ENCODE measurements around the gene GCLM. TPM values are rescaled to one million over a fixed set of nuclear protein-coding genes. Genes with fewer than 3 reads are reported as not detected.
"Not testable (repeated sequence)": the region's sequence is repeated elsewhere in the genome, so short reads cannot be mapped to it uniquely, and the experiment has no call there.

GCLM gene
- total and polyA plus RNA-seq, 2 donors (not counting 1 experiment from before 2014, with no cell fraction given): 1.7 to 10.7 TPM

- no peak overlapping the region for H3K4me3 Mint-ChIP-seq
- H2AFZ ChIP-seq (ENCODE audit: insufficient read depth, low read depth, low read length, poor library complexity, severe bottlenecking): no peak overlapping the region
- DNase-seq (no peak), ATAC-seq (ENCODE audit: low read depth) (no peak)
- no peaks in the 10 kb centered on the region for H3K4me1 Mint-ChIP-seq
- H3K79me2 ChIP-seq (ENCODE audit: control insufficient read depth, insufficient read depth, low read length): no peaks in the 10 kb centered on the region
- H3K4me1 ChIP-seq (ENCODE audit: control insufficient read depth in 2 of 2, insufficient read depth in 2 of 2, low read length in 2 of 2): no peaks in the 10 kb centered on the region
- H3K27me3 ChIP-seq (replicated peaks in 1 of 4; ENCODE audit: control extremely low read depth in 1 of 4, control insufficient read depth in 3 of 4, insufficient read depth in 4 of 4, low read length in 3 of 4): no peaks in the 10 kb centered on the region
- no peak overlapping the region for H3K4me2 ChIP-seq (replicated peaks; ENCODE audit: low read depth, low read length, poor library complexity, severe bottlenecking)
- no peaks in the 10 kb centered on the region for H3K9me3 Mint-ChIP-seq (ENCODE audit: insufficient read depth)
- no peaks in the 10 kb centered on the region for H4K20me1 ChIP-seq (ENCODE audit: control insufficient read depth, insufficient read depth, low read length, poor library complexity, severe bottlenecking)
- no peak overlapping the region for H3K9ac ChIP-seq (ENCODE audit: low read length)
- no peak overlapping the region for H3K27ac ChIP-seq (ENCODE audit: low read length in 2 of 2)
- POLR2A ChIA-PET: no interaction called here
- H3K27ac Mint-ChIP-seq: no peak overlapping the region
- no peaks in the 10 kb centered on the region for H3K27me3 Mint-ChIP-seq
- 100% methylated on average over 2 of the region's 5 CpGs for WGBS (ENCODE audit: insufficient coverage)
- intact Hi-C loops (cut with micrococcal nuclease): no loop called here
- H3K9me3 ChIP-seq (ENCODE audit: control extremely low read depth in 1 of 3, control insufficient read depth in 2 of 3, insufficient read depth in 1 of 3, low read length in 2 of 3): no peaks in the 10 kb centered on the region
- CTCF ChIA-PET: no interaction called here
- no peak for TF ChIP-seq CTCF (IDR thresholded peaks at IDR 0.05)
- no peak for TF ChIP-seq EZH2 (IDR thresholded peaks at IDR 0.05; ENCODE audit: borderline replicate concordance, insufficient read depth, low read depth, low read length, poor library complexity, severe bottlenecking)
- peaks cover 0 to 16% of the 10 kb centered on the region in 2 experiments for H3K36me3 ChIP-seq (replicated peaks in 1 of 2; ENCODE audit: control extremely low read depth in 1 of 2, control insufficient read depth in 1 of 2, extremely low read depth in 1 of 2, insufficient read depth in 2 of 2, low read length in 1 of 2)
- H3K4me3 ChIP-seq (ENCODE audit: control extremely low read depth in 1 of 5, extremely low read depth in 1 of 5, insufficient read depth in 1 of 5, low read depth in 2 of 5, low read length in 4 of 5): no peak overlapping the region
These were observed 44.0 kb downstream of the GCLM start for GRCh38 chr1:93865253-93865652.

GRCh38 chr1:93864175-93864574 is 45.1 kb downstream of the GCLM start:
- no peak overlapping the region for H3K4me3 ChIP-seq (ENCODE audit: control extremely low read depth in 1 of 5, extremely low read depth in 1 of 5, insufficient read depth in 1 of 5, low read depth in 2 of 5, low read length in 4 of 5)
- H3K27ac Mint-ChIP-seq: no peak overlapping the region
- CTCF ChIA-PET: no interaction called here

GRCh38 chr1:93857653-93858052 is 51.6 kb downstream of the GCLM start:
- H3K4me1 ChIP-seq (ENCODE audit: control insufficient read depth in 2 of 2, insufficient read depth in 2 of 2, low read length in 2 of 2); H3K27ac Mint-ChIP-seq; H3K9ac ChIP-seq (ENCODE audit: low read length); DNase-seq; H3K36me3 ChIP-seq (replicated peaks in 1 of 2; ENCODE audit: control extremely low read depth in 1 of 2, control insufficient read depth in 1 of 2, extremely low read depth in 1 of 2, insufficient read depth in 2 of 2, low read length in 1 of 2); H3K27ac ChIP-seq (ENCODE audit: low read length in 2 of 2); POLR2A ChIA-PET; H3K9me3 Mint-ChIP-seq (ENCODE audit: insufficient read depth); H3K4me1 Mint-ChIP-seq; H3K4me3 ChIP-seq (ENCODE audit: control extremely low read depth in 1 of 5, extremely low read depth in 1 of 5, insufficient read depth in 1 of 5, low read depth in 2 of 5, low read length in 4 of 5); H4K20me1 ChIP-seq (ENCODE audit: control insufficient read depth, insufficient read depth, low read length, poor library complexity, severe bottlenecking); H3K79me2 ChIP-seq (ENCODE audit: control insufficient read depth, insufficient read depth, low read length); H3K9me3 ChIP-seq (ENCODE audit: control extremely low read depth in 1 of 3, control insufficient read depth in 2 of 3, insufficient read depth in 1 of 3, low read length in 2 of 3); H3K4me3 Mint-ChIP-seq; H2AFZ ChIP-seq (ENCODE audit: insufficient read depth, low read depth, low read length, poor library complexity, severe bottlenecking); intact Hi-C loops (cut with micrococcal nuclease); H3K4me2 ChIP-seq (replicated peaks; ENCODE audit: low read depth, low read length, poor library complexity, severe bottlenecking); ATAC-seq (ENCODE audit: low read depth); H3K27me3 ChIP-seq (replicated peaks in 1 of 4; ENCODE audit: control extremely low read depth in 1 of 4, control insufficient read depth in 3 of 4, insufficient read depth in 4 of 4, low read length in 3 of 4); CTCF ChIA-PET: not testable (repeated sequence)
- peaks cover 14% of the 10 kb centered on the region for H3K27me3 Mint-ChIP-seq
- no CpG with 5 or more reads among the region's 3 CpGs for WGBS (ENCODE audit: insufficient coverage)

More at GRCh38 chr1:93864175-93864574, 45.1 kb downstream of the GCLM start:
- Mint-ChIP-seq H3K9me3 (ENCODE audit: insufficient read depth) (no peaks in the 10 kb centered on the region), H3K4me3 (no peak overlapping the region), H3K27me3 (no peaks in the 10 kb centered on the region), H3K4me1 (no peaks in the 10 kb centered on the region)
- intact Hi-C loops (cut with micrococcal nuclease): no loop called here
- no peaks in the 10 kb centered on the region for H3K9me3 ChIP-seq (ENCODE audit: control extremely low read depth in 1 of 3, control insufficient read depth in 2 of 3, insufficient read depth in 1 of 3, low read length in 2 of 3)
- H3K4me1 ChIP-seq (ENCODE audit: control insufficient read depth in 2 of 2, insufficient read depth in 2 of 2, low read length in 2 of 2): no peaks in the 10 kb centered on the region
- DNase-seq: no peak
- no peak for ATAC-seq (ENCODE audit: low read depth)
- POLR2A ChIA-PET: no interaction called here
- H3K27me3 ChIP-seq (replicated peaks in 1 of 4; ENCODE audit: control extremely low read depth in 1 of 4, control insufficient read depth in 3 of 4, insufficient read depth in 4 of 4, low read length in 3 of 4): no peaks in the 10 kb centered on the region
- WGBS (ENCODE audit: insufficient coverage): 82% methylated on average over 2 of the region's 3 CpGs
- H3K36me3 ChIP-seq (replicated peaks in 1 of 2; ENCODE audit: control extremely low read depth in 1 of 2, control insufficient read depth in 1 of 2, extremely low read depth in 1 of 2, insufficient read depth in 2 of 2, low read length in 1 of 2): peaks cover 0 to 6% of the 10 kb centered on the region in 2 experiments
- TF ChIP-seq EZH2 (IDR thresholded peaks at IDR 0.05; ENCODE audit: borderline replicate concordance, insufficient read depth, low read depth, low read length, poor library complexity, severe bottlenecking) (no peak), CTCF (IDR thresholded peaks at IDR 0.05) (no peak)
- H3K27ac ChIP-seq (ENCODE audit: low read length in 2 of 2): no peak overlapping the region
- H3K9ac ChIP-seq (ENCODE audit: low read length): no peak overlapping the region
- H3K79me2 ChIP-seq (ENCODE audit: control insufficient read depth, insufficient read depth, low read length): no peaks in the 10 kb centered on the region
- no peaks in the 10 kb centered on the region for H4K20me1 ChIP-seq (ENCODE audit: control insufficient read depth, insufficient read depth, low read length, poor library complexity, severe bottlenecking)
- H3K4me2 ChIP-seq (replicated peaks; ENCODE audit: low read depth, low read length, poor library complexity, severe bottlenecking): no peak overlapping the region
- no peak overlapping the region for H2AFZ ChIP-seq (ENCODE audit: insufficient read depth, low read depth, low read length, poor library complexity, severe bottlenecking)
